Measurements from ENCODE around the gene VANGL1.

The VANGL1 gene

DNA sequence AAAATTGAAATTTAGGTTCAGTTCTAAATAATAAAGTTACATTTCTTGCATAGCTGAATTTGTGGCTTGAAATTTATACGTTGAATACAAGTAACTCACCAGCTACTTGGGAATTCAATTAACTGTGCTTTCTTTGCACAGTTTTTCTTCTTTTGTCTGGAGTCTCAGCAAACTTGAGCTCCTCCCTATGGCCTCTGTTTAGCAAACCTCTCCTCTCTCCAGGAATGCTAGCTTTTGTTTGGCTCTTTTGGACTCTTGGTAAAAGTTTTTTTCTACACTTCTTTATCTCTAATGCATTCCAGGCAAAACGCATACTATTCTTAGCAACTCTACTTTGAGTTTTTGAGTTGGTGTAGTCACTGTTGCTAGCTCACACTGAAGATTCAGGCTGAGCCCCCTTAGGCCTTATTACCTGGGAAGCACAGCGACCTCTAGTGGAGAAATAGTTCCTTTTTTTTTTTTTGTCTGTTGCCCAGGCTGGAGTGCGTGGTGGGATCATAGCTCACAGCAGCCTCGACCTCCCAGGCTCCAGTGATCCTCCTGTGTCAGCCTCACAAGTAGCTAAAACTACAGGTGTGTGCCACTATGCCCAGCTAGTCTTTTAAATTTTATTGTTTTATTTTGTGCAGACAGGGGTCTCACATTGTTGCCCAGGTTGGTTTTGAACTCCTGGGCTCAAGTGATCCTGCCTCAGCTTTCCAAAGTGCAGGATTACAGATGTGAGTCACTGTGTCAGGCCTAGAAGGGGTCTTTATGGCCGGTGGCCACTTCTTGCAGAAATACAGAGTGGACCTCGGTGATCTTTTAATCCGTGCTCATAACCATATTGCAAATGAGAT, 65.0 kb downstream of the VANGL1 start:
- DNase-seq: peak; percentile 69

DNA sequence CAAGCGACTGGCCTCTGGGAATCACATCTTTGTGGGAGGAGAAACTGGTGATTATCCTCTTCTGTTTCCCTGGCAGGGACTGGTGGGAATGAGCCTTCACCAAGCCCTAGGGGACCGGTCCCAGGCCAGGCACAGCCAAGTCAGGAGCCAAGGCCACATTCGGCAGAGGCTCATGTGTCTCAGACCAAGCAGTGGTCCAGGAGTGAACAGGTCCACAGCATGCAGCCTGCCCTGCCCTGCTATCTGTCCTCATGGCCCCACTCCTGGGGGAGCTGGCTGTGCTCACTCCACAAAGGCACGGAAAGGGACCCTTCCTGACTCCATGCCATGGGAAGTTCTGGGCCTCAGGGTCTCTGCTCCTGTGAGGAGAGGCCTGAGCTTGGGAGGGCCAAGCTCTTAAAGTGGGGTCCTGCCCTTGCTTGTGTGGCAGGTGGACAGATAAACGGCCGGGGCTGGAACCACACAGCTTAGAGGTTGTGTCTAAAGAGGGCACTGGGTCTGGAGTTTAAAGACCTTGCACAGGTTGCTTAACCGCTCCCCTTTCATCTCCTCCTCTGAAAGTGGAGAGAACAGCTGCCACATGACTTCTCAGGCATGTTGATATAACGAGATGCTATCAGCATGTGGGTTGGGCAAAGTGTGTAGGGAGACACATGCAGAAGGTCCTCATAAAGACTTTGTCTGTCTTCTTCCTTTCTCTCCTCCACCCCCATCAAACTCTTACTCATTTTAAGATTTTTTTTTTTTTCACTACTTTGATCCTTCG, 69.3 kb downstream of the VANGL1 start:
- DNase-seq: no peak

DNA sequence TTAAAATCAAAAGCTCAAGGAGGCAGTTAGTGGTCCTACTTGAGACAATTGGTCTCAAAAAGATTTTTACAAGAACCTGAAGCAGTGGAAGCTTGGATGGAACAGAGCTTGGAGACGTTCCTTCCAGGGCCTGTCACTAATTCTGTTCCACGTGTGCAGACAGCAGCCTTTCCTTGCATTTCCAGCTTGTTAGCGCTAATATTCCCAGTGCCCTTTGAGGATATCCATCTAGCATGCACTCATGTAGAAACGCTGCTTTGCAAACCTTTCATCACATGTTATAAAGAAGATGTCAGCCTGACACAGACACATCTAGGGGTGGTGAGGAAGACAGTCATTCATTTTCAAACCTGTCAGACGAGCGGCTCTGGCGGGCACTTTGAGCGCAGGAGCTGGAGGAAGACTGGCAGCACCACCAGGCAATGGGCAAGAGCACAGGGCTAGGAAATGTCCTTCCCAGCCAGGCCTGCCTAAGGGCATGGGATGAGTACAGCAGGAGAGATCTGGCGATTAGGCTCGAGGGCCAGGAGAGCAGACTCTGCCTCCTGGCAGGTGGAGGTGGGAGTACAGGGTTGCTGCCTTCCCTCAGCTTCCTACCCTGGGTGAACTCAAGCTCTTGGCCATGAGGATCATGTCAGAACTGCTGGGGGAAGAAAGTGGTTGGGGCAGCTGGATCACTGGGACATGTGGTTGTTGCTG, 71.3 kb downstream of the VANGL1 start:
- no peak for DNase-seq

DNA sequence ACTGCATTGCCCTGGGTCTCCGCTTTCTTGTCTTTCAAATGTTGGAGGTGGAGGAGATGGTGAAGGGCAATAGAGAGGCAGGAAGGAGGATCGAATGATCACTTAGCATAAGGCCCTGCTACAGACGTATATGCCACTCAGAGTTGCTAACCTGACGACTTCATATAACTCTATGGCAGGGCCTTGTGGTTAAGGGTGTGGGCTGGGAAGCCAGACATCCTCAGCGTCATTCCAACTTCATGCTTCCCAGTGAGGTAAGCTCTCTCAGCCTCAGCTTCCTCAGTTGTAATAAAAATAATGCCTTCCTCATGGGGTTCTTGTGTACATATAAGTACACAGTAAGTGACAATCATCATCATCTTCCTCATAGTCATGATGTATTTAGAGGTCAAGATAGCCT, 72.1 kb downstream of the VANGL1 start:
- DNase-seq: no peak

DNA sequence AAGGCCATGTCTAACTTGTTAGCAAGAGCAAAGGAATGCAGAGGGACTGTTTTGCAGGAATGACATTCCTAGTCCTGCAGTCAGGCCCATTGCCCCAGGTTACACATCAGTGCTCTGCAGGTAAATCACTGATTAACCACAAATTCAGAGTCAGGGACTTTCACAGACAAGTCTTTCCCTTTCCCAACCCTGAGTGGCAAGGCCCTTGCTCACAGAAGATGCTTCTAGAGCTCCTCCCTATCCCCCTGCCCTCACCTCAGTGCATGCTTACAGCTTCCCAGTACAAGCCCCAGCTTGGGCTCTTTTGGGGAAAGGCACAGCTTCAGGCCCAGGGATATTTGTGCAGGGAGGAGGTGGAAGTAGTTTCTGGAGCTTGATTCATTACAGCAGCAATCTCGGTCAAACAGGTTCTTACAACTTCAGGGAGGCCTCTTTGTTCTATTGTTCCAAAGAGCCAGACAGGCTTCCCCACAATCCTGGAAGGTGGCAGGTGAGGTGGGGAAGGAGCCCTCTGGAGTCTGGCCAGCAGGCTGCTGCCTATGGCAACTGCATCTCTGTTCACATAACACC, 72.9 kb downstream of the VANGL1 start:
- no peak for DNase-seq

DNA sequence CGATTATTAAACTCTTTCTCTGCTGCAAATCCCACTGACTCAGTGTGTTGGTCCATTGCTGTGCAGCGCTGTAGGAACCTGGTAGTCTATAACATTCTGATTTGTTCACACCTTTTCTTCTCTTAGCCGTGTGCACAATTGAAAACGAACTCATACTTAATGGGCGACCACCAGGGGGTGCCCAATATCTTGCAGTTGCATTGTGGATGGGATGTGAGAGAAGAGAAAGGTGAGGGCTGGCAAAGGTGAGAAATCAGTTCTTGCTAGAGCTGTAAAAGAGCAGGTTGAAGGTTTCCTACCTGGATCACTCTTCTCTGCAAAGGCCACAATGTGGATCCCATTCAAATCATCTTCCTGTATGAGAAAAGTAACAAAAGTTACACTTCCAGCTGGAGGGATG, 75.8 kb downstream of the VANGL1 start:
- DNase-seq: peak; percentile 34

DNA sequence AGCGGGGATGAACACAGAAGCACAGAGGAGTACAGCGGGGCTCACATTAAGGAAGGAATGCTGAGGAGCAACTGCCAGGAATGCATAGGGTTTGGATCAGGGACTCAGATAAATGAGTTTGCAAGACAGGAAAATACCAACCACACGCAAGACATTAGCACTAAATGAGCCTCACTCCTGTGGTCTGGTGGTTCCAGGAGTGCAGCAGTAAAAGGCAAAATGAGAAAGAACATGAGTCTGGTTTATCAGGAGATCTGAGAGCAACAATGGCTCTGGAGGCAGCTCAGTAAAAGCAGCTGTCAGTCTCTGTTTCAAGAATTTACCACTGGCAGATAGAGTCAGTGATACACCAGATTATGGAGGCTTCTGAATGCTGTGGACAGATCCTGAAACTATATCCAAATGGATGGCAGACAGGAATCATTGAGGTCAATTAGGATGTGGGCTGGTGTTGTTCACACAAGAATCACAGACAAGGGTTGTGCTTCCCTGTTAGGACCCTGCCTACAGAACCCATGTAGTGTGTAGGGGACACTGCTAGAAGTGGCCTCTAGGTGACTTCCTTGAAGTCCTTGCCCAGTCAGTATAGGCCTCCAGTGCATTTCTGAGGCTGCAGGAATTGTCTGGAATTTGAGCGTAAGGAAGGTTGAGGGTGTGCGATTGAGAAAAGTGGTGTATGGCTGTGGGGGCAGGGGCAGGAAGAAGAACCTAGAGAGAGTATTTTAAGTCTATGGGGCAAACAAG, 76.4 kb downstream of the VANGL1 start:
- no peak for DNase-seq

DNA sequence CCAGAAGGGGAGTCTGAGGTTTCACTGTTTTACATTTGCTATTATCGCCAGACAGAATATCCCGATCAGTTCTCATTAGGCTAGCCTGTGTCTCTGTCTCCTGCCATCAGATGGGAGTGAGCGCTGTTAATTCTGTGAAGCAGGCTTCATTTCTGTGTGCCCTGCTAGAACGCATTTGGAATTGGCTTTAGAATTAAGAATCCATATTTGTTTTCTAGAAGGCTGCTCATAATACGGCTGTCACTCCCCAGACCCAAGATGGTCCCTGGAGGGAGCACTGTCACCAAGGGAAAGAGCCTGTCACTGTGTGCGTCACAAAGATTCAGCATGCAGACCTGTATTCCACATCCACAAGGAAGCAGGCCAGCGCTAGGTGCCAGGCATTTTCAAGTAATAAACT, 77.5 kb downstream of the VANGL1 start:
- no peak for DNase-seq

DNA sequence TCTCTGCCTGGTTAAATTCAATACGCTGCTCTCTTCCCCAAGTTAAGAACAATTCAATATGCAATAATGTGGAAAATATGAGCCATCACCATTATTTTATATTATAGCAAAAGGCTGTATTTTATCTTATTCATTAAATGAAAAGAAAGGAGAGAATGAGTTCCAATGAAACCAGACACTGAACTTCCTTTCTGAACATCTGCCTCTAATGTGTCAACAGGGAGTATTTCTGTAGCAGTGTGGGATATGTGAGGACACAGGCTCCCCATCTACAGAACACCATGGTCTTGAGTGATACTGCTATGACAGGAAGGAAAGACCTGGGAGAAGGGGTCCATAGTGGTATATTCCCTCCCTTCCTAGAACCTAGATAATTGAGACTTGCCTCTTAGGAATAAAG, 80.5 kb downstream of the VANGL1 start:
- DNase-seq: no peak

DNA sequence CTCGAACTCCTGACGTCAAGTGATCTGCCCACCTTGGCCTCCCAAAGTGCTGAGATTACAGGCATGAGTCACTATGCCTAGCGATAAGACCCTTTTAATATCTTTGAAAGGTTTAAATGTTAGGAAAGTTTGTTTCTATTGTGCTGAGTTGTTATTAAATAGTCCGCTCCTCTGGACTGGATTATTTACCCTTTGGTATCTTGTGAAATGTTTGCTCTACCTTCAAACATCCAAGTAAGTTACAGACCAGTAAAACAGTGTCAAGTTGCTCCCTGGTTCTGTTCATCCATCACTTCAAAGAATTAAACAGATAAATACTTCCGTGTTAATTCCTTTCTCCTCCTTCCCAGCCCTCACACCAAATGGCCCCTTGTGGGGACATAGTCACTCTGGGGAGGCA, 82.0 kb downstream of the VANGL1 start:
- DNase-seq: no peak

DNA sequence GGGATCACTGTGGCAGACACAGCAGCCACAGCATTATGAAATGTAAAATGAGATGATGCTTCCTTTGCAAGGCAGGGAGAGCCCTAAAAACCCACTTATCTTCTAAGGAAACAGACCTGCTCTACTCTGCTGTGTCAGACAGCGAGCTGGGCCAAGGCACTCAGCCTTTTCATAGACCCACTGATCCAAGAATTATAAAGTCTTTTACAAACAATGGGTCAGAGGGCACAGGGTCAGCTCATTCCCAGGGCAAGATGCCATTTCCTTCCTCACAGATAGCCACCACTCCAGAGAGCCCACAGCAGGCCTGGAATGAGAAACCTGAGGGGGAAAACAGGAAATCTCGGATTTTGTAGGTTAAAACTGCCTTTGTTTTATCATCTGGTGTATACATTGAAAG, 83.8 kb downstream of the VANGL1 start:
- no peak for DNase-seq

DNA sequence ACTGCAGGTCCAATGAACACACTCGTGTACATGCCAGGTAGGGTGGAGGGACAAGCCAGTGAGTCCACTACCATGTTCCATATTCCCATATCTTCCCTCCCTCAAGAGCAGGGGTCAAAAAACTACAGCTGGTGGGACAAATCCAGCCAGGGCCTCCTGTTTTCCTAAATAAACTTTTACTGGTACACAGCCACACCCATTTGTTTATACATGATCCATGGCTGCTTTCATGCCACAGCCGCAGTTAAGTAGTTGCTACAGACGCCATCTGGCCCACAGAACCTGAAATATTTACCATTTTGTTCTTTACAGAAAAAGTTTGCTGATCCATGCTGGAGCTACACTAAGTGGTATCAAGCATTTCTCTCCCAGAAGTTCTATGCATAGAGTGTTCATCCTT, 84.4 kb downstream of the VANGL1 start:
- DNase-seq: no peak

DNA sequence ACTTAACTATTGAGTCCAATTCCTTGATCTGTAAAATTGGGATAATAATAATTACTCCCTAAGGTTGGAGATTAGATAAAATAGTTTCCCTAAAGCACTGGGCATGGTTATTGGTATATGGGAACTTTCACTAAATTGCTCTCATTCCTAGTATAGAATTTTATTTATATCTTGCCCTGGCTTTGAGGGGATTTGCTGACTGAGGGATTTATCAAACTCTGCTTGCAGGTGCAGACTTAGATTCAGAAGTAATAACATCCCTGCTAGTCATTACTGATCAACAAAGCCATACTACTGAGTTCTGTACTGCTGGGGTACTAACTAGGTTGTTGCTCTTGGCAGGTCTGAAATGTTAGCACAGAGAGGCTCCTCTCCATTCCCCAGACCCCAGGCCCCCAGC, 84.8 kb downstream of the VANGL1 start:
- DNase-seq: no peak

DNA sequence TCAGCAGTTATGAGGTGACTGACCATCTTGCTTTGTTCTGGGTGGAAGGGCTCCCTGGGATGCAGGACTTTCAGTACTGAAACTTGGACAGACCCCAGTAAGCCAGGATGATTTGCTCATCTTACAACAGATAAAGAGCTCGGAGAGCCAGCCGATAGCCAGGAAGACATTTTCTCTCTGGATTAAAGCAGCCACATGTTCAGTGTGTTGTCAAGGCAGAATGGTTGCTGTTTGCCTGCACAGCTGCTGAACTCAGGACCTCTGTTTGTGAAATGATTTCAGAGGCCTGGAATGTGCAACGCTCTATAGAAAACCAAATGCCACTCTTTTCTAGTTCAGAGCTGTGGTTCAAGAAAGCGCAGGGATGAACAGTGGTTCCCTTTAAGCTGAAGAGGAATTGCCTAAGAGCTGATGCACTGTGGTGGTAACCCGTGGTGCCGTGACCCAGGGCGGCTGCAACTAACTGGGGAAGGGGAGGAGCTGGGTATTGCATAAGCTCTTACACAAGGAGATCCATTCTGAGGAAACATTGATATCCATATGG, 86.0 kb downstream of the VANGL1 start:
- DNase-seq: peak; percentile 9

DNA sequence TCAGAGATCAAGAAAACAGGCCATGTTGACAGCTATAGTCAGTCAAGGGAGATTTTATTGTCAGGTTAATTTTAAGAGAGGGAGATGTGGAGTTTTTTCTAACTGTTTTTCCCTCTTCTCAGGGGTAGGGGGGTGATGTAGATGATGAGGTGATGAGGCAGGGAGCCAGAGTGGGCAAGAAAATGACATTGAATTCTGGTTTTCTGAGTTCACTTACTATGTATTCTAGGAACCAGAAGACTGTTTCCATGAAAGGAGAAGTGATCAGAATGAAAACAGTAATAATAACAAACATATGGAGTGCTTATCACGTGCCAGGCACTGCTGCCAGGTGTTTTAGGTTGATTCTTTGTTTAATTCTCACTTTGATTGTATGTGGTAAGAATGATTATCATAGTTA, 86.6 kb downstream of the VANGL1 start:
- DNase-seq: peak; percentile 11

DNA sequence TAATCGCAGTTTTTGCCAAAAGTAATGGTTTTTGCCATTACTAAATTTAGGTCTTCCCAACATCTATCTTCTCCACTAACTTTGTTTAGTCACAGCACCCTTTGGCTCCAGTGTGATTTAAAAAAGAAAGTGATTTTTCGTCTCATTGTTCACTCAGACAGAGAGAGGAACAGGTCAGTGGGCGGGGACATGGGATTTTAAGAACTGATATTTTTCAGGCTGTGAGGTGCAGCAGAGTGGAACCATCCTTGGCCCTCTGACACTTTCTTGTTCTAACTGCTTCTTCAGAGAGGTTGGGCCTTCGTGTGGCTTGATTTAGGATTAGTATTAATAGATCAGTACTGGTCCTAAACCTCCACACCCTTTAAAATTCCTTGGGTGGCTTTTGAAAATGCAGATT, 88.0 kb downstream of the VANGL1 start:
- DNase-seq: no peak

DNA sequence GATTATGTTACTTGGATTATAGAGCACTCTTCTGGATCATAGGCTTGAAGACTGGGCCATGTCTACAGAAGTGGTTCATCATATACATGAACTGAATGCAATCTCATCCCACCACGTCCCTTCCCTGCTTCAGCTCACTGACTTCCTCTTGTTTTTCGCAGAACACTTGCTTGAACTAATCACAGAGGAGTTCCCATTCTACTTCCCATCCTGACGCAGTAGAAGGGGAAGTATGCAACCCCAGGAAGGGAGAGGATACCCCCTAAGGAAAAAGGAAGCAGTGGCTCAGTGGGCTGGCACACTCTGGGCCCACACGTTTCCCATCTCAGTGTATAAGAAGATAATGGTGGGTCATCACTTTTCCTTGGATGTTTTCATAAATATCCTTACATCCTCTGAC, 90.5 kb downstream of the VANGL1 start:
- no peak for DNase-seq

DNA sequence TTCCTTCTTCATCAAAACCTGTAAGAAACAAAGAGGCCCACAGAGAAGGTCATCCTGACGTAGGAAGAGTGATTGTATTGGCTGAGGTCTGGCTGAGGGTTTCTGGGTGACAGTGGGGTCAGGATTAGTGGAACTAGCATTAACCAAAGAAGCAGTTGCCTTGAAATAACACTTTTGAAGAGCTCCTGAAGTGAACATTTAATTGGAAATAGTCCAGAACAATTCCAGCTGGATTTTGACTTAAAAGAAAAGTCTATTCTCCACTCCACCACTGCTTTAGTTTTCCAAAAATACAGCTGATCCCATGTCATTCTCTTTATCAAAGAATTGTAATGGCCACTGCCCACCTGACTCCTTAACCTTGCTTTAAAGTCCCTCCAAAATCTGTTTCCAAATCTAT, 99.0 kb downstream of the VANGL1 start:
- DNase-seq: no peak

DNA sequence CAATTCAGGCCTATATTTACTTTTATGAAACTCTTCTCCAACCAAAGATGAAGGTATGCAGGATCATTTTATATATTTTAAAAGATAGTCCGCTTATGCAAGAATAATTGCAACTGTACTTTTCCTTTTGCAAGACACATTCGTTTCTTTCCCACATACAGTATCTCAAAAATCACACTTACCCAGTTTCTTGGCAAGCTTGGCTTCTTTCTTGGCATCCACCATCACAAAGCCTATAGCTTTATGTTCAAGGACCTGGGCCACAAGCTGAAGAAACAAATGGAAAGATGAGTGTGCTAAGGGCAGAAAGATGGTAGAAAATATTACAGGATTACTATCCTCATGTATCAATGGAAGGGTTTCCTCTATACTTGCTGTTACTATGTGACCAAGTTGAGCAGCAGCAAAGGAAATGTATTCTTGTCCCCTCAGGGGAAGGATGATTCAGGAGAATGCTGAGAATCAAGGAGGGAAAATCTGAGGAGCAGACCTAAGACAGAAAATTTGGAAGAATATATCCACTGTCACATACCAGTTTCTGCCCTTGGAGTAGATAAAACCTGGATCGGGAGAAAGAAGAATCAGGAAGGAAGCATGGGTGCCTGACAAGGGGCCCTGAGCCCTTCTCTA, 103.0 kb downstream of the VANGL1 start:
- no peak for DNase-seq

DNA sequence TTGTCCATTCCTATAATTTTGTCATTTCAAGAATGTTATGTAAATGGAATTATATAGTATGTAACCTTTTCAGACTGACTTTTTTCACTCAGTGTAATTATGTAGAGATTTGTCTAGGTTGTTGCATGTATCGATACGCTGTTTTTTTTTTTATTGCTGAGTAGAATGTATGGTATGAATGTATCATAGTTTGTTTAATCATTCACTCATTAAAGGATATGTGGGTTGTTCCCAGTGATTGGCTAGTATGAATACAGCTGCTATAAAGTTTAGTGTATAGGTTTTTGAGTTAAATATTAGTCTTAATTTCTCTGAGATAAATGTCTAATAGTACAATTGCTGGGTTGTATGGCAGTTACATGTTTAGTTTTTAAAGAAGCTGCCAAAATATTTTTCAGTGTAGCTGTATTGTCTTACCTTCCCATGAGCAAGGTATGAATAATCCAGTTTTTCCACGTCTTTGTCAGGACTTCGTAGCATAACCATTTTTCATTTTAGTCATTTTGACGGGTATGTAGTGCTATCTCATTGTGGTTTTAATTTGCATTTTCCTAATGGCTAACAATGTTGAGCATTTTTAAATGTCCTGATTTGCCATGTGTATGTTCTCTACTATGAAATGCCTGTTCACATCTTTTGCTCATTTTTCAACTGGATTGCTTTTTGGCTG, 104.4 kb downstream of the VANGL1 start:
- DNase-seq: no peak
